Measurements from ENCODE around the gene PGA3. TPM values are rescaled to one million over a fixed set of nuclear protein-coding genes. Genes with fewer than 3 reads are reported as not detected.
A peak's percentile ranks its signal among the peaks of the same experiment; 100 is the strongest.

The PGA3 gene
- total and polyA plus RNA-seq, 2 of the 8 experiments (the other 6 are each of a cell fraction or from before 2014, with no cell fraction given) = not detected

- Histone ChIP-seq H4K91ac (replicated peaks; ENCODE audit: insufficient read length, low read length) (no peak overlapping the region), H3K27me3 (replicated peaks in 1 of 4; ENCODE audit: control insufficient read depth in 3 of 4, extremely low read depth in 1 of 4, insufficient read depth in 3 of 4, low read length in 3 of 4) (no peaks in the 10 kb centered on the region), H3K18ac (ENCODE audit: extremely low read depth, low read length) (no peak overlapping the region), H2BK5ac (ENCODE audit: low read depth, low read length) (no peak overlapping the region), H4K20me1 (replicated peaks in 1 of 2; ENCODE audit: control insufficient read depth in 1 of 2, insufficient read depth in 2 of 2, low read length in 2 of 2) (no peaks in the 10 kb centered on the region), H3K79me1 (ENCODE audit: low read depth, low read length) (no peaks in the 10 kb centered on the region), H3K4ac (replicated peaks; ENCODE audit: insufficient read length, low read depth, low read length) (no peak overlapping the region), H3K23me2 (ENCODE audit: low read depth, low read length) (no peaks in the 10 kb centered on the region), H3K9me3 (ENCODE audit: insufficient read depth in 2 of 2, low read depth in 1 of 2, low read length in 1 of 2) (no peaks in the 10 kb centered on the region), H3K14ac (ENCODE audit: insufficient read length) (no peak overlapping the region), H3K23ac (ENCODE audit: insufficient read length) (no peak overlapping the region), H2AFZ (ENCODE audit: low read length) (peak overlapping the region; percentile 30; the same call in 1 of the 2 replicates), H2BK120ac (replicated peaks; ENCODE audit: low read depth, low read length) (no peak overlapping the region), H2BK15ac (ENCODE audit: low read length) (no peak overlapping the region), H3K56ac (replicated peaks; ENCODE audit: insufficient read length, low read depth, low read length) (no peak overlapping the region), H3K4me2 (ENCODE audit: insufficient read depth in 1 of 2, low read depth in 2 of 2, low read length in 2 of 2) (no peak overlapping the region), H3K79me2 (ENCODE audit: control insufficient read depth in 1 of 2, insufficient read depth in 2 of 2, low read length in 2 of 2) (no peaks in the 10 kb centered on the region), H3K9ac (replicated peaks in 1 of 4; ENCODE audit: extremely low read depth in 1 of 4, low read depth in 3 of 4, low read length in 3 of 4) (no peak overlapping the region), H2BK20ac (ENCODE audit: low read length) (no peak overlapping the region), H3K36me3 (ENCODE audit: control insufficient read depth in 2 of 4, insufficient read depth in 4 of 4, low read length in 3 of 4) (no peaks in the 10 kb centered on the region), H3K27ac (ENCODE audit: low read depth, low read length) (no peak overlapping the region), H2AK5ac (ENCODE audit: low read depth, low read length) (no peak overlapping the region), H2BK12ac (ENCODE audit: low read depth, low read length) (no peak overlapping the region), H3K4me3 (ENCODE audit: extremely low read depth in 1 of 4, insufficient read depth in 2 of 4, low read depth in 3 of 4, low read length in 4 of 4) (no peak overlapping the region), H4K5ac (ENCODE audit: insufficient read length, low read depth, low read length) (no peak overlapping the region), H4K8ac (ENCODE audit: extremely low read depth, insufficient read depth, low read length) (no peak overlapping the region), H3K4me1 (replicated peaks in 1 of 4; ENCODE audit: control insufficient read depth in 3 of 4, insufficient read depth in 4 of 4, low read length in 3 of 4) (no peaks in the 10 kb centered on the region)
- TF ChIP-seq POLR2A (IDR thresholded peaks at IDR 0.05; ENCODE audit: control extremely low read depth in 1 of 2, low read depth in 2 of 2, low read length in 2 of 2) = no peak
- TF ChIP-seq, protein P1, sequence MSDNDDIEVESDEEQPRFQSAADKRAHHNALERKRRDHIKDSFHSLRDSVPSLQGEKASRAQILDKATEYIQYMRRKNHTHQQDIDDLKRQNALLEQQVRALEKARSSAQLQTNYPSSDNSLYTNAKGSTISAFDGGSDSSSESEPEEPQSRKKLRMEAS (IDR thresholded peaks at IDR 0.05) = no peak
- no peak for TF ChIP-seq RNF2 (IDR thresholded peaks at IDR 0.05; ENCODE audit: borderline replicate concordance, low read depth, low read length, missing control alignments, poor library complexity, severe bottlenecking)
- no peak for TF ChIP-seq NANOG (IDR thresholded peaks at IDR 0.05; ENCODE audit: insufficient read depth, low read depth, low read length, poor library complexity, severe bottlenecking)
- ChIA-PET POLR2A (ENCODE audit: partially characterized antibody) (no interaction called here), CTCF (ENCODE audit: partially characterized antibody) (interaction anchor here (0.8 to 5.0 kb wide), 29 partner anchors 8 to 246 kb away, joined by 3 to 38 read pairs (median 5); partner anchors contain the start of genes CD6 and VPS37C)
- no peak for FAIRE-seq
- 95% methylated on average over 8 of the region's 8 CpGs; no CpG with 5 or more reads in 1 of the 2 experiments for WGBS, 2 experiments (ENCODE audit: extremely low coverage in 1 of 2, insufficient coverage in 1 of 2, insufficient read length in 1 of 2, insufficient replicate concordance in 2 of 2, low coverage in 1 of 2, low lambda C conversion rate in 2 of 2, missing lambda C conversion rate in 1 of 2)
- DNase-seq (ENCODE audit: low read depth in 1 of 2, low spot score in 2 of 2) = no peak
These were observed 16.8 kb upstream of the PGA3 start for GRCh38 chr11:61186504-61186903.

All from H1 (cell line).